ENCODE results near the gene MAEA.
"Not testable (repeated sequence)": the region's sequence is repeated elsewhere in the genome, so short reads cannot be mapped to it uniquely, and the experiment has no call there.

Gene MAEA

DNA sequence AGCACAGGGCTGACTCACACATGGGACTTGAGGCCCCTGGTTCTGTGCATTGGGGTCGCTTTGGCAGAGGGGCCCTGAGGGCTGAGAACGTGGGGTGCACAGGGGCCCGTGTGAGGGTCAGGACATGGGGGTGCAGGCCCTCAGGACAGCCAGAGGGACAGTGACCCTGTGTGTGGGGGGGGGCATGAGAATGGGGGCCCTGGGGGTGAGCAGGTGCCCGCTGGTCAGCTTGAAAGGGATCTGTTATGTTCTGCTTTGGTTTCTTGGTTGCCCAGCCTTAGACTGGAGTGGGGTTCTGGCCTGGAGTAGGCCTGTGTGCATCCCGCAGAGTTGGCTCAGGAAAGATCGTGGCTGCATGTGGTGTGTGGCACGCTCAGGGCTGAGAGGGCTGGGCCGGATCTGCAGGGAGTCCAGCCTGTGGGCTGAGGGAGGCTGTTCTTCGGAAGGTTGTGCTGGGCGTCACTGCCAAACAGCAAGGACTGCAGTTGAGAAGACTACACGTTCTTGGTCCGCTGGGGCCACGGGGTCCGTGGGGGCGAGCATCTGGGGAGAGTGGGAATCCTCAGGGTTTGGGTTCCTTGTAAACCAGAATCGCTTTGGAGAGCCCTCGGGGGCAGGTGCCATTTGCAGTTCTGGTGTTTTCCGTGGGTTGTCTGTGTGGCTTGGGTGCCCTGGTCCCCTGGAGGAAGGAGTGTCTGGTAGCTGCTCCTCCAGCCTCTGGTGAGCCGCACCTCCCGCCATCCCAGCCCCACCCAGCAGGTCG lies 42.1 kb downstream of the MAEA start:
- no peak overlapping the region for H3K9ac ChIP-seq (ENCODE audit: low read length)
- peaks cover 19% of the 10 kb centered on the region for H3K36me3 ChIP-seq (replicated peaks; ENCODE audit: low read depth, low read length)
- no peaks in the 10 kb centered on the region for H3K27me3 ChIP-seq (ENCODE audit: low read depth, low read length)
- H4K20me1 ChIP-seq (ENCODE audit: insufficient read depth, low read length): no peaks in the 10 kb centered on the region
- H3K9me3 ChIP-seq (ENCODE audit: insufficient read depth, low read length): no peaks in the 10 kb centered on the region
- H3K4me3 ChIP-seq (ENCODE audit: low read length): no peak overlapping the region
- H3K79me2 ChIP-seq (ENCODE audit: low read length): peaks cover 9% of the 10 kb centered on the region; the same call in 1 of the 2 replicates
- no peak overlapping the region for H3K27ac ChIP-seq (ENCODE audit: low read length)
- no peaks in the 10 kb centered on the region for H3K4me1 ChIP-seq (ENCODE audit: low read length)
- no peak overlapping the region for H3K4me2 ChIP-seq (ENCODE audit: low read length)
- no peak for TF ChIP-seq EZH2phosphoT487 (IDR thresholded peaks at IDR 0.05; ENCODE audit: low read depth)
- TF ChIP-seq, protein P1, sequence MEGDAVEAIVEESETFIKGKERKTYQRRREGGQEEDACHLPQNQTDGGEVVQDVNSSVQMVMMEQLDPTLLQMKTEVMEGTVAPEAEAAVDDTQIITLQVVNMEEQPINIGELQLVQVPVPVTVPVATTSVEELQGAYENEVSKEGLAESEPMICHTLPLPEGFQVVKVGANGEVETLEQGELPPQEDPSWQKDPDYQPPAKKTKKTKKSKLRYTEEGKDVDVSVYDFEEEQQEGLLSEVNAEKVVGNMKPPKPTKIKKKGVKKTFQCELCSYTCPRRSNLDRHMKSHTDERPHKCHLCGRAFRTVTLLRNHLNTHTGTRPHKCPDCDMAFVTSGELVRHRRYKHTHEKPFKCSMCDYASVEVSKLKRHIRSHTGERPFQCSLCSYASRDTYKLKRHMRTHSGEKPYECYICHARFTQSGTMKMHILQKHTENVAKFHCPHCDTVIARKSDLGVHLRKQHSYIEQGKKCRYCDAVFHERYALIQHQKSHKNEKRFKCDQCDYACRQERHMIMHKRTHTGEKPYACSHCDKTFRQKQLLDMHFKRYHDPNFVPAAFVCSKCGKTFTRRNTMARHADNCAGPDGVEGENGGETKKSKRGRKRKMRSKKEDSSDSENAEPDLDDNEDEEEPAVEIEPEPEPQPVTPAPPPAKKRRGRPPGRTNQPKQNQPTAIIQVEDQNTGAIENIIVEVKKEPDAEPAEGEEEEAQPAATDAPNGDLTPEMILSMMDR (IDR thresholded peaks at IDR 0.05; ENCODE audit: low read depth, low read length): no peak
- H2AFZ ChIP-seq (ENCODE audit: low read depth, low read length): no peak overlapping the region

DNA sequence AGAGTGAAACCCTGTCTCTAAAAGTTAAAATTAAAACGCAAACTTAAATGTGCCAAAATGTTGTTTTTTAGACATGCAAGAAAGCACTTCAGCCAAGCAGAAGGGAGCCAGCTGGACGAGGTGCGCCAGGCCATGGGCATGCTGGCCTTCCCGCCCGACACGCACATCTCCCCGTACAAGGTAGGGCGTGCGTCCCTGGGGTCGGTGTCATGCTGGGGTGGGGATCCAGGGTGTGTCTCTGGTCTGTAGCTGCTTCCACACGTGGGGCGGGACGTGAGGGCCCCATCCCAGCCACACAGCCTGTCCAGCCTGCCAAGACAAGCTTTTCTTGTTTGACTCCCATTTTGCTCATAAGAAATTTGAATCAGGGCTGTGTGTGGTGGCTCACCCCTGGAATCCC lies 43.0 kb downstream of the MAEA start:
- Histone ChIP-seq H3K36me3 (replicated peaks; ENCODE audit: low read depth, low read length) (peaks cover 25% of the 10 kb centered on the region), H3K4me1 (ENCODE audit: low read length) (no peaks in the 10 kb centered on the region), H3K9me3 (ENCODE audit: insufficient read depth, low read length) (no peaks in the 10 kb centered on the region), H3K4me2 (ENCODE audit: low read length) (no peak overlapping the region), H2AFZ (ENCODE audit: low read depth, low read length) (no peak overlapping the region), H4K20me1 (ENCODE audit: insufficient read depth, low read length) (no peaks in the 10 kb centered on the region), H3K27me3 (ENCODE audit: low read depth, low read length) (no peaks in the 10 kb centered on the region), H3K4me3 (ENCODE audit: low read length) (no peak overlapping the region), H3K79me2 (ENCODE audit: low read length) (peaks cover 9% of the 10 kb centered on the region; the same call in 1 of the 2 replicates), H3K9ac (ENCODE audit: low read length) (no peak overlapping the region), H3K27ac (ENCODE audit: low read length) (no peak overlapping the region)
- TF ChIP-seq, protein P1 (IDR thresholded peaks at IDR 0.05; ENCODE audit: low read depth, low read length): no peak
- no peak for TF ChIP-seq EZH2phosphoT487 (IDR thresholded peaks at IDR 0.05; ENCODE audit: low read depth)

DNA sequence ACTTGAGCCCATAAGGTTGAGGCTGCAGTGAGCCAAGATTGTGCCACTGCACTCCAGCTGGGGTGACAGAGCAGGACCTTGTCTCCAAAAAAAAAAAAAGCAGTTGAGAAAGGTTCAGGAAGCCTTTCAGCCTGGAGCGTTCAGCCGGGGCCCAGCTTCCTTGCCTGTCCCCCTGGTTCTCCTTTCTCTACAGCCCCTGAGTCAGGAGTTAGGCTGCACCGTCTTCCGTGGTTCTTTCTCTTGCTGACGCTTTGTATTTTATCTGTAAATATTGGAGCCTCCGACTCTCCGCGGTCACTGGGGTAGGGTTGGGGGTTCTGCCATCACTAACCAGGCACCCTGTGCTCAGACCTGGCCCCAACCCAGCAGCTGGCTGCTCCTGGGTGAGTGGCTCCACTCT lies 43.6 kb downstream of the MAEA start:
- Histone ChIP-seq H3K9ac (ENCODE audit: low read length) (no peak overlapping the region), H3K4me3 (ENCODE audit: low read length) (no peak overlapping the region), H3K4me1 (ENCODE audit: low read length) (no peaks in the 10 kb centered on the region), H3K27ac (ENCODE audit: low read length) (no peak overlapping the region), H2AFZ (ENCODE audit: low read depth, low read length) (no peak overlapping the region), H3K79me2 (ENCODE audit: low read length) (peaks cover 9% of the 10 kb centered on the region; the same call in 1 of the 2 replicates), H4K20me1 (ENCODE audit: insufficient read depth, low read length) (no peaks in the 10 kb centered on the region), H3K27me3 (ENCODE audit: low read depth, low read length) (no peaks in the 10 kb centered on the region), H3K9me3 (ENCODE audit: insufficient read depth, low read length) (no peaks in the 10 kb centered on the region), H3K4me2 (ENCODE audit: low read length) (no peak overlapping the region), H3K36me3 (replicated peaks; ENCODE audit: low read depth, low read length) (peaks cover 25% of the 10 kb centered on the region)
- TF ChIP-seq, protein P1 (IDR thresholded peaks at IDR 0.05; ENCODE audit: low read depth, low read length): no peak
- no peak for TF ChIP-seq EZH2phosphoT487 (IDR thresholded peaks at IDR 0.05; ENCODE audit: low read depth)

DNA sequence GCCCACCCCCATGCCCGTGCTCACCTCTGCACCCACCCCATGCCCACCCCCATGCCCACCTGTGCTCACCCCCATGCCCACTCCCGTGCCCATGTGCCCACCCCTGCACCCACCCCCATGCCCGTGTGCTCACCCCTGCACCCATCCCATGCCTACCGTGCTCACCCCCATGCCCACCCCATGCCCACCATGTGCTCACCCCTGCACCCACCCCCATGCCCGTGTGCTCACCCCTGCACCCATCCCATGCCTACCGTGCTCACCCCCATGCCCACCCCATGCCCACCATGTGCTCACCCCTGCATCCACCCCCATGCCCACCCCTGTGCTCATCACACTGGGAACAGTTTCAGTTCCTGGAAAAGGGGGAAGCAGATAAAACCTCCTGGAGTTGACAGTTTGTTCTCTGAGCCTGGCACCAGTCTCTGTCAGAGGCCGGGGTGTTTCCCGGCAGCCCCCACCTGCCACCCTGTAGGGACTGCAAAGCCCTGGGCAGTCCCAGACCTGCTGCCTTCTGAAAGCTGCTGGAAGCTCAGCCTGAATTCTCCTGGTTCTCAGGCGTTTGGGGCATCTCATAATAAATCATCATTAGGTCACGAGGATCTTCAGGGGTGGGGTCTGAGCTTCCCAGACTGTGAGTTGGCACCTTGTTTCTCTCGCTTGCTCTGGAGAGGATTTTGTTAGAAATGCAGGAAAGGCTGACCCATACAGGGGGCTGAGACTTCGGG lies 44.3 kb downstream of the MAEA start:
- not testable (repeated sequence) for H3K27me3 ChIP-seq (ENCODE audit: low read depth, low read length); H3K4me1 ChIP-seq (ENCODE audit: low read length); H3K9ac ChIP-seq (ENCODE audit: low read length); H2AFZ ChIP-seq (ENCODE audit: low read depth, low read length); H3K79me2 ChIP-seq (ENCODE audit: low read length); H3K27ac ChIP-seq (ENCODE audit: low read length); H3K4me2 ChIP-seq (ENCODE audit: low read length); H3K4me3 ChIP-seq (ENCODE audit: low read length); H4K20me1 ChIP-seq (ENCODE audit: insufficient read depth, low read length); H3K9me3 ChIP-seq (ENCODE audit: insufficient read depth, low read length)
- peaks cover 30% of the 10 kb centered on the region for H3K36me3 ChIP-seq (replicated peaks; ENCODE audit: low read depth, low read length)

Data from OCI-LY3 (cell line).